ENCODE measurements around the gene KANK2. TPM values are rescaled to one million over a fixed set of nuclear protein-coding genes. Genes with fewer than 3 reads are reported as not detected.

The KANK2 gene
- total and polyA plus RNA-seq, 2 of the 4 experiments (the other 2 are of a cell fraction) = 104 to 176 TPM

GRCh38 chr19:11176466-11177193 is 20.7 kb downstream of the KANK2 start:
- no peak overlapping the region for H2BK120ac ChIP-seq (ENCODE audit: low read depth, low read length)
- H2AK5ac ChIP-seq (ENCODE audit: low read depth, low read length) = peak overlapping the region; percentile 26; the same call in 1 of the 2 replicates
- no peak overlapping the region for H2BK5ac ChIP-seq (ENCODE audit: low read depth, low read length, poor library complexity, severe bottlenecking)
- H3K23ac ChIP-seq (ENCODE audit: low read depth, low read length) = no peak overlapping the region
- H4K5ac ChIP-seq (ENCODE audit: low read depth, low read length) = no peak overlapping the region
- no peaks in the 10 kb centered on the region for H3K9me3 ChIP-seq (ENCODE audit: control insufficient read depth, insufficient read depth, low read length)
- no peak overlapping the region for H2AFZ ChIP-seq (replicated peaks; ENCODE audit: low read length, poor library complexity)
- 0 out of 2 replicates have a peak, but pooled peaks cover 1% of the 10 kb centered on the region for H3K4me1 ChIP-seq (ENCODE audit: control insufficient read depth, insufficient read depth, low read length)
- H3K27ac ChIP-seq (ENCODE audit: insufficient read depth, low read length) = no peak overlapping the region
- H3K9me1 ChIP-seq (ENCODE audit: insufficient read depth, low read length) = peaks cover 11% of the 10 kb centered on the region
- H4K91ac ChIP-seq (ENCODE audit: insufficient read depth, low read depth, low read length) = no peak overlapping the region
- peaks cover 82% of the 10 kb centered on the region for H3K36me3 ChIP-seq (ENCODE audit: control insufficient read depth, insufficient read depth, low read length)
- ATAC-seq (ENCODE audit: low read depth) = no peak
- no peak overlapping the region for H3K18ac ChIP-seq (ENCODE audit: low read depth, low read length)
- dilution Hi-C loops (cut with HindIII; ENCODE audit: low sequenced_read_pairs, unreplicated experiment) (no loop called here), in situ Hi-C loops (cut with MboI; ENCODE audit: low sequenced_read_pairs) (no loop called here), intact Hi-C loops (cut with micrococcal nuclease) (no loop called here)
- no peaks in the 10 kb centered on the region for H3K27me3 ChIP-seq (ENCODE audit: control insufficient read depth, insufficient read depth, low read length)
- H3K9ac ChIP-seq (ENCODE audit: low read depth, low read length) = no peak overlapping the region
- ChIA-PET CTCF (no interaction called here), POLR2A (ENCODE audit: unreplicated experiment) (no interaction called here)
- no peak overlapping the region for H3K4ac ChIP-seq (ENCODE audit: low read depth, low read length)
- H3K14ac ChIP-seq (replicated peaks; ENCODE audit: low read depth, low read length) = no peak overlapping the region
- WGBS, 2 experiments (ENCODE audit: extremely low coverage in 2 of 2, insufficient read length in 1 of 2) = 93% methylated on average over 6 of the region's 18 CpGs; no CpG with 5 or more reads in 1 of the 2 experiments
- H2BK20ac ChIP-seq (ENCODE audit: low read depth, low read length) = no peak overlapping the region
- H3K56ac ChIP-seq (ENCODE audit: extremely low read depth, insufficient read depth, low read length) = no peak overlapping the region
- H4K8ac ChIP-seq (ENCODE audit: low read depth in 2 of 2, low read length in 2 of 2) = no peak overlapping the region
- peaks cover 36 to 74% of the 10 kb centered on the region in 2 experiments for H3K79me1 ChIP-seq (ENCODE audit: low read depth in 1 of 2, low read length in 2 of 2)
- no peak for DNase-seq
- H2BK15ac ChIP-seq (ENCODE audit: low read depth, low read length) = no peak overlapping the region
- H3K4me2 ChIP-seq (ENCODE audit: low read depth, low read length) = no peak overlapping the region
- peaks cover 4% of the 10 kb centered on the region for H4K20me1 ChIP-seq (ENCODE audit: insufficient read depth, low read length)
- BruUV-seq (replicated peaks) = no TSS peak
- no peak overlapping the region for H3K4me3 ChIP-seq (ENCODE audit: insufficient read depth, low read depth, low read length)
- peak overlapping the region; percentile 37 for H2AK9ac ChIP-seq (replicated peaks; ENCODE audit: low read depth, low read length, poor library complexity)
- TF ChIP-seq, protein P1, sequence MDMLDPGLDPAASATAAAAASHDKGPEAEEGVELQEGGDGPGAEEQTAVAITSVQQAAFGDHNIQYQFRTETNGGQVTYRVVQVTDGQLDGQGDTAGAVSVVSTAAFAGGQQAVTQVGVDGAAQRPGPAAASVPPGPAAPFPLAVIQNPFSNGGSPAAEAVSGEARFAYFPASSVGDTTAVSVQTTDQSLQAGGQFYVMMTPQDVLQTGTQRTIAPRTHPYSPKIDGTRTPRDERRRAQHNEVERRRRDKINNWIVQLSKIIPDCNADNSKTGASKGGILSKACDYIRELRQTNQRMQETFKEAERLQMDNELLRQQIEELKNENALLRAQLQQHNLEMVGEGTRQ (IDR thresholded peaks at IDR 0.05; ENCODE audit: low read depth, low read length) = no peak
- TF ChIP-seq MXI1 (IDR thresholded peaks at IDR 0.05; ENCODE audit: borderline replicate concordance, low read depth, low read length) = no peak
- TF ChIP-seq RFX5 (IDR thresholded peaks at IDR 0.05; ENCODE audit: low read depth, low read length) = no peak
- no peak for TF ChIP-seq MAZ (IDR thresholded peaks at IDR 0.05; ENCODE audit: borderline replicate concordance, low read depth, low read length)
- TF ChIP-seq SMC3 (IDR thresholded peaks at IDR 0.05; ENCODE audit: low read depth, low read length) = no peak
- TF ChIP-seq RAD21 (IDR thresholded peaks at IDR 0.05; ENCODE audit: low read length) = no peak
- no peak for TF ChIP-seq POLR2A (IDR thresholded peaks at IDR 0.05; ENCODE audit: low read depth, low read length)
- TF ChIP-seq RCOR1 (IDR thresholded peaks at IDR 0.05; ENCODE audit: insufficient replicate concordance, low read length) = no peak
- TF ChIP-seq MAFK (IDR thresholded peaks at IDR 0.05; ENCODE audit: low read depth, low read length) = no peak

All from IMR-90 (cell line).